HEK293 (cell line): ENCODE measurements around the gene PPP4R4.

ENCODE experiments used
- CTCF ChIA-PET: fragments of 350-600 bp; formaldehyde crosslinking; extraction: SDS; loops from one replicate; lab custom pipeline; 2021; ENCODE audit warnings: antibody characterized with exemption; lab: Yijun Ruan, JAX
- POLR2A ChIA-PET: fragments of 300-600 bp; formaldehyde crosslinking; extraction: SDS; loops from one replicate; lab custom pipeline; 2020; ENCODE audit warnings: antibody characterized with exemption, inconsistent platforms; lab: Yijun Ruan, JAX
- H3K27ac ChIP-seq: fragments of 200-500 bp; sonication (Bioruptor generic); 2 replicates; pipeline ENCODE4 v1.5.1; 2014; ENCODE audit warnings: low read depth, low read length, control low read depth, inconsistent platforms; ENCODE audit errors: extremely low read depth
- H3K36me3 ChIP-seq, 2 experiments: fragments of 200-500 bp in 1 of 2; sonication (Bioruptor generic) in 1 of 2; 1 replicate in 1 of 2; 2 replicates in 1 of 2; pipeline ENCODE4 v1.5.1; 2014 to 2017; ENCODE audit warnings: inconsistent platforms in 2 of 2, low read length in 2 of 2; ENCODE audit not compliant: control insufficient read depth in 2 of 2, insufficient read depth in 1 of 2
- H3K4me1 ChIP-seq: fragments of 200-500 bp; sonication (Bioruptor generic); 2 replicates; pipeline ENCODE4 v1.5.1; 2014; ENCODE audit warnings: mild to moderate bottlenecking, low read length, inconsistent platforms; ENCODE audit not compliant: control insufficient read depth, insufficient read depth
- H3K4me3 ChIP-seq: 2 replicates; pipeline ENCODE4 v1.5.1; 2011; ENCODE audit warnings: low read depth, mild to moderate bottlenecking, control low read depth, low read length, moderate library complexity
- H3K9me3 ChIP-seq: fragments of 200-500 bp; sonication (Bioruptor generic); 2 replicates; pipeline ENCODE4 v1.5.1; 2014; ENCODE audit warnings: low read depth, low read length, inconsistent platforms; ENCODE audit not compliant: control insufficient read depth, insufficient read depth
- HOXA7 ChIP-seq: sonication (generic); formaldehyde crosslinking; IDR thresholded peaks from 2 replicates; pipeline ENCODE4 v1.8.1; 2022; ENCODE audit warnings: missing genetic modification reagents, borderline replicate concordance
- KLF8 ChIP-seq: fragments of 450-650 bp; formaldehyde crosslinking; IDR thresholded peaks from 2 replicates; pipeline ENCODE4 v1.5.1; 2016; ENCODE audit warnings: missing biosample characterization, missing genetic modification characterization
- MEIS1 ChIP-seq: sonication (generic); formaldehyde crosslinking; IDR thresholded peaks from 2 replicates; pipeline ENCODE4 v1.8.1; 2022; ENCODE audit warnings: missing genetic modification reagents, mild to moderate bottlenecking, borderline replicate concordance
- SALL2 ChIP-seq: fragments of 450-650 bp; formaldehyde crosslinking; IDR thresholded peaks from 2 replicates; pipeline ENCODE4 v1.5.0; 2017; ENCODE audit warnings: missing biosample characterization, mild to moderate bottlenecking, missing genetic modification characterization, borderline replicate concordance
- ZBTB1 ChIP-seq: fragments of 450-650 bp; formaldehyde crosslinking; IDR thresholded peaks from 2 replicates; pipeline ENCODE4 v1.5.1; 2016; ENCODE audit warnings: missing biosample characterization, missing genetic modification characterization
- ZFP69B ChIP-seq: fragments of 450-650 bp; formaldehyde crosslinking; IDR thresholded peaks from 2 replicates; pipeline ENCODE4 v1.5.1; 2016; ENCODE audit warnings: missing biosample characterization, missing genetic modification characterization
- ZNF148 ChIP-seq: fragments of 450-650 bp; formaldehyde crosslinking; IDR thresholded peaks from 2 replicates; pipeline ENCODE4 v1.5.0; 2017; ENCODE audit warnings: missing biosample characterization, missing genetic modification characterization, borderline replicate concordance
- ZNF19 ChIP-seq: fragments of 450-650 bp; formaldehyde crosslinking; IDR thresholded peaks from 2 replicates; pipeline ENCODE4; 2016; ENCODE audit warnings: missing biosample characterization, missing genetic modification characterization, low read depth
- ZNF24 ChIP-seq: fragments of 450-650 bp; formaldehyde crosslinking; IDR thresholded peaks from 2 replicates; pipeline ENCODE4 v1.5.1; 2016; ENCODE audit warnings: missing biosample characterization, missing genetic modification characterization
- ZNF280C ChIP-seq: fragments of 450-650 bp; formaldehyde crosslinking; IDR thresholded peaks from 2 replicates; pipeline ENCODE4 v1.5.1; 2016; ENCODE audit warnings: missing biosample characterization, missing genetic modification characterization
- ZNF324 ChIP-seq: fragments of 450-650 bp; formaldehyde crosslinking; IDR thresholded peaks from 2 replicates; pipeline ENCODE4 v1.5.1; 2016; ENCODE audit warnings: missing biosample characterization, missing genetic modification characterization
- ZNF341 ChIP-seq: fragments of 450-650 bp; formaldehyde crosslinking; IDR thresholded peaks from 2 replicates; pipeline ENCODE4; 2016; ENCODE audit warnings: low read depth, missing biosample characterization, missing genetic modification characterization
- ZNF362 ChIP-seq: fragments of 450-650 bp; formaldehyde crosslinking; IDR thresholded peaks from 2 replicates; pipeline ENCODE4 v1.5.1; 2016; ENCODE audit warnings: missing biosample characterization, missing genetic modification characterization
- ZNF423 ChIP-seq: fragments of 450-650 bp; formaldehyde crosslinking; IDR thresholded peaks from 2 replicates; pipeline ENCODE4 v1.5.1; 2016; ENCODE audit warnings: missing biosample characterization, missing genetic modification characterization
- ZNF513 ChIP-seq: fragments of 450-650 bp; IDR thresholded peaks from 2 replicates; pipeline ENCODE4 v1.5.1; 2018; ENCODE audit warnings: missing biosample characterization, missing genetic modification characterization
- ZNF514 ChIP-seq: fragments of 450-650 bp; formaldehyde crosslinking; IDR thresholded peaks from 2 replicates; pipeline ENCODE4 v1.5.1; 2016; ENCODE audit warnings: missing biosample characterization, missing genetic modification characterization
- ZNF544 ChIP-seq: fragments of 450-650 bp; formaldehyde crosslinking; IDR thresholded peaks from 2 replicates; pipeline ENCODE4 v1.5.0; 2017; ENCODE audit warnings: missing biosample characterization, missing genetic modification characterization
- ZNF560 ChIP-seq: fragments of 450-650 bp; formaldehyde crosslinking; IDR thresholded peaks from 2 replicates; pipeline ENCODE4 v1.5.1; 2017; ENCODE audit warnings: missing biosample characterization, missing genetic modification characterization, borderline replicate concordance
- ZNF600 ChIP-seq: fragments of 450-650 bp; formaldehyde crosslinking; IDR thresholded peaks from 2 replicates; pipeline ENCODE4 v1.5.1; 2016; ENCODE audit warnings: missing biosample characterization, missing genetic modification characterization
- ZNF610 ChIP-seq: fragments of 450-650 bp; formaldehyde crosslinking; IDR thresholded peaks from 2 replicates; pipeline ENCODE4 v1.5.1; 2016; ENCODE audit warnings: missing biosample characterization, missing genetic modification characterization, borderline replicate concordance
- ZNF626 ChIP-seq: fragments of 450-650 bp; sonication (Bioruptor Pico); formaldehyde crosslinking; IDR thresholded peaks from 2 replicates; pipeline ENCODE4 v1.5.1; 2018; ENCODE audit warnings: missing biosample characterization, missing genetic modification characterization, inconsistent platforms
- ZNF707 ChIP-seq: fragments of 450-650 bp; formaldehyde crosslinking; IDR thresholded peaks from 2 replicates; pipeline ENCODE4 v1.5.1; 2016; ENCODE audit warnings: missing biosample characterization, missing genetic modification characterization
- ZNF768 ChIP-seq: fragments of 450-650 bp; formaldehyde crosslinking; IDR thresholded peaks from 2 replicates; pipeline ENCODE4 v1.5.1; 2018; ENCODE audit warnings: missing biosample characterization, mild to moderate bottlenecking, missing genetic modification characterization
- ZNF777 ChIP-seq: fragments of 450-650 bp; formaldehyde crosslinking; IDR thresholded peaks from 2 replicates; pipeline ENCODE4 v1.5.1; 2017; ENCODE audit warnings: missing biosample characterization, missing genetic modification characterization, borderline replicate concordance
- ZNF792 ChIP-seq: fragments of 450-650 bp; formaldehyde crosslinking; IDR thresholded peaks from 2 replicates; pipeline ENCODE4 v1.5.1; 2016; ENCODE audit warnings: missing biosample characterization, missing genetic modification characterization
- ZNF830 ChIP-seq: fragments of 450-650 bp; IDR thresholded peaks from 2 replicates; pipeline ENCODE4 v1.5.0; 2018; ENCODE audit warnings: missing biosample characterization, missing genetic modification characterization, low read depth, mild to moderate bottlenecking, moderate library complexity
- ZSCAN18 ChIP-seq: fragments of 450-650 bp; formaldehyde crosslinking; IDR thresholded peaks from 2 replicates; pipeline ENCODE4 v1.5.1; 2016; ENCODE audit warnings: missing biosample characterization, missing genetic modification characterization

PPP4R4 gene

GRCh38 chr14:94314890-94315289, 140.8 kb downstream of the PPP4R4 start:
- CTCF ChIA-PET, result no interaction called here
- POLR2A ChIA-PET, result interaction anchor here (0.7 kb wide), 1 partner anchor 16 kb away, joined by 3 read pairs; no protein-coding TSS in a partner anchor
- Histone ChIP-seq H3K4me1 (no peaks in the 10 kb centered on the region), H3K36me3 (no peaks in the 10 kb centered on the region), H3K9me3 (no peaks in the 10 kb centered on the region), H3K27ac (no peak overlapping the region), H3K4me3 (no peak overlapping the region)
- TF ChIP-seq ZNF626 (no peak), ZBTB1 (tag by site-specific recombination) (no peak), HOXA7 (CRISPR knock-in tag) (no peak), ZNF341 (no peak), ZNF830 (no peak), ZNF707 (tag by site-specific recombination) (no peak), ZNF24 (no peak), ZNF513 (no peak), ZNF610 (tag by site-specific recombination) (no peak), ZNF362 (tag by site-specific recombination) (no peak), ZNF768 (tag by site-specific recombination) (no peak), ZFP69B (no peak)

GRCh38 chr14:94316692-94317091, 142.6 kb downstream of the PPP4R4 start:
- POLR2A ChIA-PET, result no interaction called here
- no peak for TF ChIP-seq ZNF777
- TF ChIP-seq ZNF560 (tag by site-specific recombination), result no peak
- TF ChIP-seq ZNF514 (tag by site-specific recombination), result no peak
- no peak for TF ChIP-seq ZNF792
- TF ChIP-seq ZSCAN18 (tag by site-specific recombination), result no peak
- no peak for TF ChIP-seq ZNF544 (tag by site-specific recombination)
- no peak for TF ChIP-seq SALL2 (tag by site-specific recombination)
- TF ChIP-seq MEIS1, result no peak
- no peak for TF ChIP-seq KLF8
- Histone ChIP-seq H3K4me3 (no peak overlapping the region), H3K36me3 (no peaks in the 10 kb centered on the region), H3K9me3 (no peaks in the 10 kb centered on the region), H3K4me1 (no peaks in the 10 kb centered on the region), H3K27ac (no peak overlapping the region)
- CTCF ChIA-PET, result no interaction called here

GRCh38 chr14:94317259-94317658, 143.1 kb downstream of the PPP4R4 start:
- Histone ChIP-seq H3K27ac (no peak overlapping the region), H3K4me3 (no peak overlapping the region), H3K36me3 (no peaks in the 10 kb centered on the region), H3K4me1 (no peaks in the 10 kb centered on the region), H3K9me3 (no peaks in the 10 kb centered on the region)
- ChIA-PET CTCF (no interaction called here), POLR2A (no interaction called here)
- TF ChIP-seq ZNF148 (tag by site-specific recombination), result no peak
- TF ChIP-seq ZNF280C (tag by site-specific recombination), result no peak
- no peak for TF ChIP-seq ZNF19 (tag by site-specific recombination)
- no peak for TF ChIP-seq ZNF324 (tag by site-specific recombination)
- TF ChIP-seq ZNF600 (tag by site-specific recombination), result no peak
- no peak for TF ChIP-seq ZNF423 (tag by site-specific recombination)
